ENCODE results near the gene KIAA1671. TPM values are rescaled to one million over a fixed set of nuclear protein-coding genes. Genes with fewer than 3 reads are reported as not detected.

The KIAA1671 gene
- total and polyA plus RNA-seq, 2 of the 13 experiments (the other 11 are each of a cell fraction or from before 2014, with no cell fraction given) = 13.5 to 13.6 TPM

DNA sequence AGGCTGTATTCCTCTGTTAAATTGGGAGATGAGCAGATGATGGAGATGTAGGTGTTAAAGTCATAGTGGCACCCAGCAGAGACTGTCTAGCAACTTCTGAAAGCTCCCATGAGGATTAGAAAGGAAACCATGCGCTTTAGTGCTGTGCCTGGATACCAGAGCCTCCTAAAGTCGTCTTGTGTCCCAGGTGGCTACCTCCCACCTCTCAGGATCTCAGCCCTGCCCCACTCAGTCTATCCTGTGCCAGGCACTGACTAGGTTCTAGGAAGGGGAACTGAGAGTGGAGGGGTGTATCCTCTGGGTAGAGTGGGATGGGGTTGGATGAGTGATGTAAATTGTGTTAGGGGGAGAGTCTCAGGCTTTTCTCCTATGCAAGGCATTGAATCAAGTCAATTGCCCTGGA, 60.2 kb downstream of the KIAA1671 start:
- Histone ChIP-seq H3K9ac (ENCODE audit: insufficient read depth, low read depth, low read length) (no peak overlapping the region), H3K27ac (ENCODE audit: extremely low read length, insufficient read depth, low read length) (no peak overlapping the region), H3K4me3 (replicated peaks in 1 of 3; ENCODE audit: insufficient read depth in 1 of 3, low read depth in 2 of 3, low read length in 3 of 3) (no peak overlapping the region), H3K9me3 (ENCODE audit: low read length) (no peaks in the 10 kb centered on the region), H3K4me2 (ENCODE audit: low read depth, low read length) (no peak overlapping the region), H3K79me2 (ENCODE audit: insufficient read depth, low read length) (no peaks in the 10 kb centered on the region), H3K27me3 (ENCODE audit: control insufficient read depth in 1 of 2, insufficient read depth in 2 of 2, low read length in 2 of 2) (no peaks in the 10 kb centered on the region), H3K4me1 (ENCODE audit: insufficient read depth, low read length) (peaks cover 18% of the 10 kb centered on the region), H4K20me1 (ENCODE audit: insufficient read depth, low read length) (no peaks in the 10 kb centered on the region), H2AFZ (ENCODE audit: low read length) (no peak overlapping the region), H3K36me3 (replicated peaks in 1 of 2; ENCODE audit: control insufficient read depth in 1 of 2, insufficient read depth in 2 of 2, low read length in 2 of 2) (no peaks in the 10 kb centered on the region)
- POLR2A ChIA-PET = no interaction called here
- DNase-seq (ENCODE audit: low spot score) (no peak), ATAC-seq (no peak), FAIRE-seq (no peak)
- intact Hi-C loops (cut with micrococcal nuclease; ENCODE audit: unreplicated experiment) = no loop called here
- no TSS peak for BruUV-seq (replicated peaks)
- TF ChIP-seq REPIN1 (CRISPR knock-in tag; IDR thresholded peaks at IDR 0.05; ENCODE audit: borderline replicate concordance, low read depth) (no peak), ZNF619 (CRISPR knock-in tag; IDR thresholded peaks at IDR 0.05) (no peak), GTF2F1 (IDR thresholded peaks at IDR 0.05; ENCODE audit: low read length) (no peak)
- 94% methylated on average over 2 of the region's 2 CpGs for WGBS (ENCODE audit: low lambda C conversion rate)
- CTCF ChIA-PET (ENCODE audit: low intra/inter-chr PET ratio, low total read pairs) = no interaction called here
- in situ Hi-C loops (cut with HindIII; ENCODE audit: extremely low pct_ligation_motif_present, low pct_unique_long_range_greater_than_20kb) = no loop called here

DNA sequence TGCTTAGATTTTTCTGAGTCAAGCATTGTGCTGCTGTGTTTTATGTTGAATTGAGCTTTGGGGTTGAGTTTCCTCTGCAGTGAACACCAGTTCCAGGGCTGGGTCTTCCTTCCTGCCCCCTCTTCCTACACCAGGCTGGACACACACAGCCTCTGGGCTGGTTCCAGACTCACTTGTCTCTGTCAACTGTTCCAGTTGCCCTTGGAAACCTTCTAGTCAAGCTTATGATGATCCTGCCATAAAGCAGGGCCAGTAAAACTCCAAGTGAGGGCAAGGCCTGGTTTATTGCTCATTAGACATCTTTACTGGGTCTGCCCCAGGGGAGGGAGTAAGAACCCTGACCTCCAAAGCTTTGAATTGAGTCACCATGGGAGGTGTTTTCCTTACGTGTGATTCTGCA, 61.1 kb downstream of the KIAA1671 start:
- in situ Hi-C loops (cut with HindIII; ENCODE audit: extremely low pct_ligation_motif_present, low pct_unique_long_range_greater_than_20kb) (no loop called here), intact Hi-C loops (cut with micrococcal nuclease; ENCODE audit: unreplicated experiment) (no loop called here)
- 100% methylated on average over 1 of the region's 1 CpG for WGBS (ENCODE audit: low lambda C conversion rate)
- Histone ChIP-seq H3K9ac (ENCODE audit: insufficient read depth, low read depth, low read length) (no peak overlapping the region), H3K27me3 (ENCODE audit: control insufficient read depth in 1 of 2, insufficient read depth in 2 of 2, low read length in 2 of 2) (no peaks in the 10 kb centered on the region), H3K4me2 (ENCODE audit: low read depth, low read length) (no peak overlapping the region), H3K27ac (ENCODE audit: extremely low read length, insufficient read depth, low read length) (no peak overlapping the region), H3K4me1 (ENCODE audit: insufficient read depth, low read length) (peaks cover 18% of the 10 kb centered on the region), H2AFZ (ENCODE audit: low read length) (no peak overlapping the region), H3K36me3 (replicated peaks in 1 of 2; ENCODE audit: control insufficient read depth in 1 of 2, insufficient read depth in 2 of 2, low read length in 2 of 2) (no peaks in the 10 kb centered on the region), H3K4me3 (replicated peaks in 1 of 3; ENCODE audit: insufficient read depth in 1 of 3, low read depth in 2 of 3, low read length in 3 of 3) (no peak overlapping the region), H3K9me3 (ENCODE audit: low read length) (no peaks in the 10 kb centered on the region), H3K79me2 (ENCODE audit: insufficient read depth, low read length) (no peaks in the 10 kb centered on the region), H4K20me1 (ENCODE audit: insufficient read depth, low read length) (no peaks in the 10 kb centered on the region)
- FAIRE-seq = no peak
- no peak for DNase-seq (ENCODE audit: low spot score)
- no TSS peak for BruUV-seq (replicated peaks)
- POLR2A ChIA-PET = no interaction called here
- no peak for ATAC-seq
- CTCF ChIA-PET (ENCODE audit: low intra/inter-chr PET ratio, low total read pairs) = no interaction called here
- no peak for TF ChIP-seq PLRG1 (conservative IDR thresholded peaks at IDR 0.05)
- TF ChIP-seq NRL (CRISPR knock-in tag; IDR thresholded peaks at IDR 0.05; ENCODE audit: borderline replicate concordance) = no peak
- no peak for TF ChIP-seq PHF21A (CRISPR knock-in tag; IDR thresholded peaks at IDR 0.05)
- TF ChIP-seq GLI4 (CRISPR knock-in tag; IDR thresholded peaks at IDR 0.05; ENCODE audit: borderline replicate concordance) = no peak
- TF ChIP-seq, protein P1, sequence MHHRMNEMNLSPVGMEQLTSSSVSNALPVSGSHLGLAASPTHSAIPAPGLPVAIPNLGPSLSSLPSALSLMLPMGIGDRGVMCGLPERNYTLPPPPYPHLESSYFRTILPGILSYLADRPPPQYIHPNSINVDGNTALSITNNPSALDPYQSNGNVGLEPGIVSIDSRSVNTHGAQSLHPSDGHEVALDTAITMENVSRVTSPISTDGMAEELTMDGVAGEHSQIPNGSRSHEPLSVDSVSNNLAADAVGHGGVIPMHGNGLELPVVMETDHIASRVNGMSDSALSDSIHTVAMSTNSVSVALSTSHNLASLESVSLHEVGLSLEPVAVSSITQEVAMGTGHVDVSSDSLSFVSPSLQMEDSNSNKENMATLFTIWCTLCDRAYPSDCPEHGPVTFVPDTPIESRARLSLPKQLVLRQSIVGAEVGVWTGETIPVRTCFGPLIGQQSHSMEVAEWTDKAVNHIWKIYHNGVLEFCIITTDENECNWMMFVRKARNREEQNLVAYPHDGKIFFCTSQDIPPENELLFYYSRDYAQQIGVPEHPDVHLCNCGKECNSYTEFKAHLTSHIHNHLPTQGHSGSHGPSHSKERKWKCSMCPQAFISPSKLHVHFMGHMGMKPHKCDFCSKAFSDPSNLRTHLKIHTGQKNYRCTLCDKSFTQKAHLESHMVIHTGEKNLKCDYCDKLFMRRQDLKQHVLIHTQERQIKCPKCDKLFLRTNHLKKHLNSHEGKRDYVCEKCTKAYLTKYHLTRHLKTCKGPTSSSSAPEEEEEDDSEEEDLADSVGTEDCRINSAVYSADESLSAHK (CRISPR knock-in tag; IDR thresholded peaks at IDR 0.05; ENCODE audit: borderline replicate concordance) = no peak
- no peak for TF ChIP-seq SIN3B (IDR thresholded peaks at IDR 0.05; ENCODE audit: low read length)
- no peak for TF ChIP-seq MZF1 (CRISPR knock-in tag; IDR thresholded peaks at IDR 0.05; ENCODE audit: borderline replicate concordance)
- TF ChIP-seq, protein P2, sequence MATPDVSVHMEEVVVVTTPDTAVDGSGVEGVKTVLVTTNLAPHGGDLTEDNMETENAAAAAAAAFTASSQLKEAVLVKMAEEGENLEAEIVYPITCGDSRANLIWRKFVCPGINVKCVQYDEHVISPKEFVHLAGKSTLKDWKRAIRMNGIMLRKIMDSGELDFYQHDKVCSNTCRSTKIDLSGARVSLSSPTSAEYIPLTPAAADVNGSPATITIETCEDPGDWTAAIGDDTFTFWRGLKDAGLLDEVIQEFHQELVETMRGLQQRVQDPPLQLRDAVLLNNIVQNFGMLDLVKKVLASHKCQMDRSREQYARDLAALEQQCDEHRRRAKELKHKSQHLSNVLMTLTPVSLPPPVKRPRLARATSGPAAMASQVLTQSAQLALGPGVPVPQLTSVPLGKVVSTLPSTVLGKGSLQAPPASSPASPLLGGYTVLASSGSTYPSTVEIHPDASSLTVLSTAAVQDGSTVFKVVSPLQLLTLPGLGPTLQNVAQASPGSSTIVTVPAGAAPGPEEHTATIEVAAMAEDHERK (CRISPR knock-in tag; IDR thresholded peaks at IDR 0.05; ENCODE audit: low read depth) = no peak
- TF ChIP-seq, protein P3, sequence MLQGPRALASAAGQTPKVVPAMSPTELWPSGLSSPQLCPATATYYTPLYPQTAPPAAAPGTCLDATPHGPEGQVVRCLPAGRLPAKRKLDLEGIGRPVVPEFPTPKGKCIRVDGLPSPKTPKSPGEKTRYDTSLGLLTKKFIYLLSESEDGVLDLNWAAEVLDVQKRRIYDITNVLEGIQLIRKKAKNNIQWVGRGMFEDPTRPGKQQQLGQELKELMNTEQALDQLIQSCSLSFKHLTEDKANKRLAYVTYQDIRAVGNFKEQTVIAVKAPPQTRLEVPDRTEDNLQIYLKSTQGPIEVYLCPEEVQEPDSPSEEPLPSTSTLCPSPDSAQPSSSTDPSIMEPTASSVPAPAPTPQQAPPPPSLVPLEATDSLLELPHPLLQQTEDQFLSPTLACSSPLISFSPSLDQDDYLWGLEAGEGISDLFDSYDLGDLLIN (CRISPR knock-in tag; IDR thresholded peaks at IDR 0.05; ENCODE audit: borderline replicate concordance) = no peak
- TF ChIP-seq ZNF124 (CRISPR knock-in tag; IDR thresholded peaks at IDR 0.05) = no peak
- TF ChIP-seq WIZ (CRISPR knock-in tag; IDR thresholded peaks at IDR 0.05) = no peak
- TF ChIP-seq RFXAP (CRISPR knock-in tag; IDR thresholded peaks at IDR 0.05; ENCODE audit: borderline replicate concordance) = no peak
- TF ChIP-seq HCFC1 (IDR thresholded peaks at IDR 0.05; ENCODE audit: low read depth, low read length) = no peak
